Measurements from ENCODE around the gene GPRC5A. TPM values are rescaled to one million over a fixed set of nuclear protein-coding genes. Genes with fewer than 3 reads are reported as not detected.

The GPRC5A gene
- total and polyA plus RNA-seq, 10 of the 15 experiments (the other 5 are each of a cell fraction or from before 2014, with no cell fraction given): 0.10 to 2.8 (median 1.1) TPM

DNA sequence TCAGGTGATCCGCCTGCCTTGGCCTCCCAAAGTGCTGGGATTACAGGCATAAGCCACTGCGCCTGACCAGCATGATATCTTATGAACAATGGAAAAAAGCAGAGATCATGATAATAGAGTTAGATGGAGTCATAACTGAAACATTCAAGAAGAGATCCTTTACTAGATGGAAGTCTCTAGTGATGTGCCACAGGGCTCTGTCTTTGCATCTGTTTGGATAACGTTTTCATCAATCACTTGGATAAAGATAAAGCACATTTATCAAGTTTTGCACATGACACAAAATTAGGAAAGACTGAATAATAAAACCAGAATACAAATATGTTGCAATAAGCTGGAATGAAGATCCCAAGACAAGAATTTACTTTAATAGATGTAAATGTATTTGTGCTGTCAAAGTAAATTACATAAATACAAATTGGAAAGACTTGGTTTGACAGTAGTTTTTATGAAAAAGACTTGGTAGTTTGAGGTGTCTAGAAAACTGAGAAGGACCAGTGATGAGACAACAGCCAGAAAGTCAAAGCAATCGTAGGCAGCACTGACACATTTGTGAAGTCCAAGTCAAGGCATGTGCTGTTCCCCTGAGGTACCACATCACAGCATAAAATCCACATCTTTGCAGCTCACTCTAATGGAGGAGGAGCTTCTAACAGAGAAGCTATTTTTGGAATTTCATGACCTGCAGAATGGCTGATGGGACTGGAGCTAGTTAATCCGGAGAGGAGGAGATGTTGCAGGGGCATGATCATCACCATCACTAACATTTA is 28.5 kb downstream of the GPRC5A start:
- no peaks in the 10 kb centered on the region for H3K79me2 ChIP-seq (ENCODE audit: control insufficient read depth, insufficient read depth, low read length)
- no peaks in the 10 kb centered on the region for H3K4me1 ChIP-seq (ENCODE audit: control insufficient read depth, insufficient read depth, low read length)
- peaks cover 2 to 3% of the 10 kb centered on the region in 2 experiments; a peak in 2 of 4 replicates for H3K27me3 ChIP-seq (replicated peaks in 1 of 2; ENCODE audit: control insufficient read depth in 2 of 2, insufficient read depth in 2 of 2, low read length in 1 of 2)
- H4K20me1 ChIP-seq (ENCODE audit: control insufficient read depth, insufficient read depth): no peaks in the 10 kb centered on the region; the same call in 1 of the 2 replicates
- no peak overlapping the region for H3K4me2 ChIP-seq (ENCODE audit: control insufficient read depth, insufficient read depth)
- intact Hi-C loops (cut with micrococcal nuclease; ENCODE audit: unreplicated experiment) (no loop called here), in situ Hi-C loops (cut with MboI) (no loop called here)
- ATAC-seq (no peak), DNase-seq (ENCODE audit: low read depth, low spot score) (no peak), FAIRE-seq (no peak)
- ChIA-PET SMC1A (ENCODE audit: uncharacterized antibody, unreplicated experiment) (interaction anchor here (0.9 kb wide), 1 partner anchor 132 kb away, joined by 3 read pairs; no protein-coding TSS in a partner anchor), POLR2A (no interaction called here), RAD21 (ENCODE audit: unreplicated experiment) (interaction anchor here (1.4 kb wide), 1 partner anchor 292 kb away, joined by 3 read pairs; no protein-coding TSS in a partner anchor), CTCF (interaction anchor here (9.2 kb wide), 1 partner anchor 294 kb away, joined by 105 read pairs; no protein-coding TSS in a partner anchor)
- H3K9ac ChIP-seq (ENCODE audit: control insufficient read depth, insufficient read depth, low read length): no peak overlapping the region
- H3K36me3 ChIP-seq (ENCODE audit: control insufficient read depth in 2 of 2, insufficient read depth in 2 of 2, low read length in 1 of 2): no peaks in the 10 kb centered on the region
- no peak overlapping the region for H3K27ac ChIP-seq (ENCODE audit: control insufficient read depth, insufficient read depth)
- no peaks in the 10 kb centered on the region for H3K9me3 ChIP-seq (replicated peaks; ENCODE audit: control insufficient read depth, insufficient read depth, low read length)
- BruUV-seq (replicated peaks): no TSS peak
- H3K4me3 ChIP-seq: no peak overlapping the region
- H2AFZ ChIP-seq (ENCODE audit: control insufficient read depth, low read depth, low read length): no peak overlapping the region
- no peak for TF ChIP-seq NR2C1 (IDR thresholded peaks at IDR 0.05)
- no peak for TF ChIP-seq SMARCA5 (IDR thresholded peaks at IDR 0.05)
- TF ChIP-seq BHLHE40 (IDR thresholded peaks at IDR 0.05; ENCODE audit: borderline replicate concordance in 1 of 2, low read depth in 2 of 2, low read length in 1 of 2): no peak
- TF ChIP-seq TCF3 (IDR thresholded peaks at IDR 0.05; ENCODE audit: borderline replicate concordance, insufficient read depth, low read depth, low read length): no peak
- TF ChIP-seq ZNF24 (IDR thresholded peaks at IDR 0.05): no peak
- TF ChIP-seq RCOR1 (conservative IDR thresholded peaks at IDR 0.05; ENCODE audit: low read depth, low read length): no peak
- no peak for TF ChIP-seq E2F8 (IDR thresholded peaks at IDR 0.05; ENCODE audit: low read depth, partially characterized antibody)
- no peak for TF ChIP-seq CBX5 (IDR thresholded peaks at IDR 0.05; ENCODE audit: low read depth)
- TF ChIP-seq RELA (IDR thresholded peaks at IDR 0.05; ENCODE audit: borderline replicate concordance, partially characterized antibody): no peak
- TF ChIP-seq ATF7 (IDR thresholded peaks at IDR 0.05; ENCODE audit: low read depth): no peak
- no peak for TF ChIP-seq IRF3 (IDR thresholded peaks at IDR 0.05)
- TF ChIP-seq, protein P1, sequence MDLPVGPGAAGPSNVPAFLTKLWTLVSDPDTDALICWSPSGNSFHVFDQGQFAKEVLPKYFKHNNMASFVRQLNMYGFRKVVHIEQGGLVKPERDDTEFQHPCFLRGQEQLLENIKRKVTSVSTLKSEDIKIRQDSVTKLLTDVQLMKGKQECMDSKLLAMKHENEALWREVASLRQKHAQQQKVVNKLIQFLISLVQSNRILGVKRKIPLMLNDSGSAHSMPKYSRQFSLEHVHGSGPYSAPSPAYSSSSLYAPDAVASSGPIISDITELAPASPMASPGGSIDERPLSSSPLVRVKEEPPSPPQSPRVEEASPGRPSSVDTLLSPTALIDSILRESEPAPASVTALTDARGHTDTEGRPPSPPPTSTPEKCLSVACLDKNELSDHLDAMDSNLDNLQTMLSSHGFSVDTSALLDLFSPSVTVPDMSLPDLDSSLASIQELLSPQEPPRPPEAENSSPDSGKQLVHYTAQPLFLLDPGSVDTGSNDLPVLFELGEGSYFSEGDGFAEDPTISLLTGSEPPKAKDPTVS (IDR thresholded peaks at IDR 0.05; ENCODE audit: low read depth, low read length): no peak
- no peak for TF ChIP-seq NFYB (IDR thresholded peaks at IDR 0.05; ENCODE audit: insufficient read depth, low read depth, low read length)
- TF ChIP-seq, protein P2, sequence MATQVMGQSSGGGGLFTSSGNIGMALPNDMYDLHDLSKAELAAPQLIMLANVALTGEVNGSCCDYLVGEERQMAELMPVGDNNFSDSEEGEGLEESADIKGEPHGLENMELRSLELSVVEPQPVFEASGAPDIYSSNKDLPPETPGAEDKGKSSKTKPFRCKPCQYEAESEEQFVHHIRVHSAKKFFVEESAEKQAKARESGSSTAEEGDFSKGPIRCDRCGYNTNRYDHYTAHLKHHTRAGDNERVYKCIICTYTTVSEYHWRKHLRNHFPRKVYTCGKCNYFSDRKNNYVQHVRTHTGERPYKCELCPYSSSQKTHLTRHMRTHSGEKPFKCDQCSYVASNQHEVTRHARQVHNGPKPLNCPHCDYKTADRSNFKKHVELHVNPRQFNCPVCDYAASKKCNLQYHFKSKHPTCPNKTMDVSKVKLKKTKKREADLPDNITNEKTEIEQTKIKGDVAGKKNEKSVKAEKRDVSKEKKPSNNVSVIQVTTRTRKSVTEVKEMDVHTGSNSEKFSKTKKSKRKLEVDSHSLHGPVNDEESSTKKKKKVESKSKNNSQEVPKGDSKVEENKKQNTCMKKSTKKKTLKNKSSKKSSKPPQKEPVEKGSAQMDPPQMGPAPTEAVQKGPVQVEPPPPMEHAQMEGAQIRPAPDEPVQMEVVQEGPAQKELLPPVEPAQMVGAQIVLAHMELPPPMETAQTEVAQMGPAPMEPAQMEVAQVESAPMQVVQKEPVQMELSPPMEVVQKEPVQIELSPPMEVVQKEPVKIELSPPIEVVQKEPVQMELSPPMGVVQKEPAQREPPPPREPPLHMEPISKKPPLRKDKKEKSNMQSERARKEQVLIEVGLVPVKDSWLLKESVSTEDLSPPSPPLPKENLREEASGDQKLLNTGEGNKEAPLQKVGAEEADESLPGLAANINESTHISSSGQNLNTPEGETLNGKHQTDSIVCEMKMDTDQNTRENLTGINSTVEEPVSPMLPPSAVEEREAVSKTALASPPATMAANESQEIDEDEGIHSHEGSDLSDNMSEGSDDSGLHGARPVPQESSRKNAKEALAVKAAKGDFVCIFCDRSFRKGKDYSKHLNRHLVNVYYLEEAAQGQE (IDR thresholded peaks at IDR 0.05; ENCODE audit: low read depth, low read length): no peak
- WGBS (ENCODE audit: insufficient coverage, insufficient replicate concordance, low lambda C conversion rate, missing lambda C conversion rate): 44% methylated on average over 5 of the region's 5 CpGs

All from GM12878 (cell line).